Suppressor macrophage treated with lipopolysaccharide for 4 hours (primary cell): ENCODE measurements around the gene ELOA2.
"Not testable (repeated sequence)": the region's sequence is repeated elsewhere in the genome, so short reads cannot be mapped to it uniquely, and the experiment has no call there.

Experiments used
- DNase-seq: peaks from one replicate; pipeline ENCODE4 v3.0.0-alpha.2; 2020

Gene ELOA2, protein sequence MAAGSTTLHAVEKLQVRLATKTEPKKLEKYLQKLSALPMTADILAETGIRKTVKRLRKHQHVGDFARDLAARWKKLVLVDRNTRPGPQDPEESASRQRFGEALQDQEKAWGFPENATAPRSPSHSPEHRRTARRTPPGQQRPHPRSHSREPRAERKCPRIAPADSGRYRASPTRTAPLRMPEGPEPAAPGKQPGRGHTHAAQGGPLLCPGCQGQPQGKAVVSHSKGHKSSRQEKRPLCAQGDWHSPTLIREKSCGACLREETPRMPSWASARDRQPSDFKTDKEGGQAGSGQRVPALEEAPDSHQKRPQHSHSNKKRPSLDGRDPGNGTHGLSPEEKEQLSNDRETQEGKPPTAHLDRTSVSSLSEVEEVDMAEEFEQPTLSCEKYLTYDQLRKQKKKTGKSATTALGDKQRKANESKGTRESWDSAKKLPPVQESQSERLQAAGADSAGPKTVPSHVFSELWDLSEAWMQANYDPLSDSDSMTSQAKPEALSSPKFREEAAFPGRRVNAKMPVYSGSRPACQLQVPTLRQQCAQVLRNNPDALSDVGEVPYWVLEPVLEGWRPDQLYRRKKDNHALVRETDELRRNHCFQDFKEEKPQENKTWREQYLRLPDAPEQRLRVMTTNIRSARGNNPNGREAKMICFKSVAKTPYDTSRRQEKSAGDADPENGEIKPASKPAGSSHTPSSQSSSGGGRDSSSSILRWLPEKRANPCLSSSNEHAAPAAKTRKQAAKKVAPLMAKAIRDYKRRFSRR

DNA sequence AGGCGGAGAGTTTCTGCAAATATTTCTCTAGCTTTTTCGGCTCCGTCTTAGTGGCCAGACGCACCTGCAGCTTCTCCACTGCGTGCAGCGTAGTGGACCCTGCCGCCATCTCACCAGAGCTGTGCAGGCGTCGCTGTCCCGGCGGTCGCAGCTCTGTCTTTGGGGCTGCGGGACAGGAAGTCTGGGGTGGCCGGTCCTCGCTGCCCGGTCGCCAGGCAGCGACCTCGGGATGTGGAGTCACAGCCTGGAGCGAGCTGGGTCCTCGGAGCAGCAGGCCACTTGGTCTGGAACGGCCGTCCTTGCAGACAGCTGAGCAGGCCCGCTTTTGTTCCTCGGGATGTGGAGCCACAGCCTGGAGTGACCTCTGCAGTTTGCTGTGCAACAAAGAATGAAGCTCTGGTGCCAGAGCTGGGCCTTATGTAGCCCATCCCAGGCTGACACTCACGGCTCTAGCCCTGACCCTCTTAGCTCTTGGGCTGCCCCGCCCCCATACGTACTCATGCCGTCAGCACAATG, at the start of gene ELOA2:
Gene ELOA2, minus strand, starts transcription at position 466 of the 516 bp plus-strand sequence. Its CDS starts 357 bp downstream, at position 109.
- no peak for DNase-seq

DNA sequence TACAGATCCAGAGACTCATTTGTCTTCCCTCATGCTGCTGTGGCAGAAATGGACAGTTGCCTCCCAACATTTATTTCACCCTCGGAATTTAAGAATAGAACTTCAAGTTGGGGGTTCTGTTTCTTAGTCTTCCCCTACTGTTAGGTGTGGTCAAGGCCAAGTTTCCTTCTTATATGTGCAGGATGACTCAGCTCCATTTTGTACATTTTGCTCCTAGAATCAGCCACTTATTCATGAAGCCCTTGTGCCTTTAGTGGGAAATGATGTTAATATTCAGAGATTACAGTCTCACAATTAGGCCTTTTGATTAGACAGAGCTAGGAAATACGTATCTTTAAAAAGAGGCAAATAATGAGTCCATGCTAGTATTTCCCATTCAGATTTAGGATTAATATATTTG, 46.2 kb upstream of the ELOA2 start:
- DNase-seq = no peak

DNA sequence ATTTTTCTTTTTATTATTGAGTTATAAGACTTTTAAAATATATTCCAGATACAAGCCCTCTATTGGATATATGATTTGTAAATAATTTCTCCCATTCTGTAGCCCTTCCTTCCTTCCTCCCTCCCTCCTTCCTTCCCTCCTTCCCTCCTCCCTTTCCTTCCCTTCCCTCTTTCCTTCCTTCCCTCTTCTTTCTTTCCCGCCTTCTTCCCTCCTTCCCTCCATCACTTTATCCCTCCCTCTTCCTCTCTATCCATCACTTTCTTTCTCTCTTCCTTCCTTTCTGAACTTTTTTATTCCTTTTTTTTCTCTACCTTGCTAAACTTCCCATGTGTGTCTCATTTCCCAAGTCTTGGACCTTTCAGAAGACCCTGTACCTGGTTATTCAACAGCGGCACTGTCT, 45.5 kb upstream of the ELOA2 start:
- DNase-seq = no peak

DNA sequence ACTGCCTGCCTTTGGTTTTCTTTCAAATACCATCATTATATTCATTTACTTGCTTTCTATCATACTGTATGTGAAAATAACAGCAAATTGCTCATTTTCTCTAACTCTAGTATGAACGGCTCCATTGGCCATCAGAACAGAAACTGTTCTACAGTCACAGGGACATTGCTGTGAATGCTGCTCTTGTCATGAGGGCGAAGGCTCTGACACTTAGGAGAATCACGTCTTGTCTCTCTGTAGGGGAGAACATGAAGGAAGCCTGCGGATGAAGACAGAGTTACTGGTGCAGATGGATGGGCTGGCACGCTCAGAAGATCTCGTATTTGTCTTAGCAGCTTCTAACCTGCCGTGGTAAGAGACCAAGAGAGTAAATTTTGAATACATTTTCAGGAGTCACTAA, 41.7 kb upstream of the ELOA2 start:
- DNase-seq = no peak

DNA sequence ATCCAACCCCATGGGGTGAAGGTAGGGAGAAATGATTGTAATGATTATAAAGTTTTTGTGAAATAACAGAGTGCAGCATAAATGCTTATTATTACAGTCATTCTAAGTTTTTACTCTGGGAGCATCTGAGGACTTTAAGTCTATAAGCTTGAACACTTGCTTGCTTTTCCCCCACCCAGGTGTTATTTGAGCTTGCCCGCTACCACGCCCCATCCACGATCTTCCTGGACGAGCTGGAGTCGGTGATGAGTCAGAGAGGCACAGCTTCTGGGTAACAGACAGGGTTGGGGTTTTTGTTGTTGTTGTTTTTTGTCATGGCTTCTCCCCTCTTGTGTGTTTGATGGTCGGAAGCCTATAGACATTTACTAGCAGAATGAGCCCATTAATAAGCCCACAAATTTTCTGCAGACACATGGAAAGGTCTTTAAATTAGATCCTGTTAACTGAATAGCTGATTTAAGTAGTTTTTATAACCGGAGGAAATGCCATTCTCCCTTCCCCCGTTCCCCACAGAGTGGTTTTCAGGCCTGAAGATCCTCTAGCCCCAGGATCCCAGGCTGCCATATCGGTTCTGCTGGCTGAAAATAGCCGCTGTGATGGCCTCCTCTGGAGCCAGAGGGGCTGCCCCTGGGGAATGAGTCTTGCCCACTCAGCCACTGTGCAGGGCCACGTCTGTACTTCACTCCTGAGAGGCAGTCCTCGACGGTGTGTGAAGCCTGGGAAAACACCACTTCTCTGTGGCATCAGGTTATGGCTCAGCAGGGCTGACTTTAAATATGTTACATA, 39.9 kb upstream of the ELOA2 start:
- DNase-seq = no peak

DNA sequence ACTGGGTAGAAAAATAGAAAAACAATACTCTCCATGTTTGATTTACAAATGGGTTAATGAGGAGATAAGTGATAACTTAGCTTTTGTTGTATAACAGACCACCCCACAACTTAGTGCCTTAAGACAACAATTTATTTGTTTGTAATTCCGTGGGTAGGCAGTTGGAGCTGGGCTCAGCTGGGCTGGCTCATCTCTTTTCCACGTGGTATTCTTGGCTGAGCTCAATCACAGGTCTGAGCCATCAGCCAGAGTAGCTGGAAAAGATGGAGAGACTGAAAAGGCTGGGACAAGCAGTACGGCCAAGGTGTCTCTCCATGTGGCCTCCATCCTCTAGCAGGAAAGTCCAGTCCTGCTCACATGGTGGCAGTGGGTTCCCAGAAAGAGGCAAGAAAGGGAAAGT, 32.2 kb upstream of the ELOA2 start:
- no peak for DNase-seq

DNA sequence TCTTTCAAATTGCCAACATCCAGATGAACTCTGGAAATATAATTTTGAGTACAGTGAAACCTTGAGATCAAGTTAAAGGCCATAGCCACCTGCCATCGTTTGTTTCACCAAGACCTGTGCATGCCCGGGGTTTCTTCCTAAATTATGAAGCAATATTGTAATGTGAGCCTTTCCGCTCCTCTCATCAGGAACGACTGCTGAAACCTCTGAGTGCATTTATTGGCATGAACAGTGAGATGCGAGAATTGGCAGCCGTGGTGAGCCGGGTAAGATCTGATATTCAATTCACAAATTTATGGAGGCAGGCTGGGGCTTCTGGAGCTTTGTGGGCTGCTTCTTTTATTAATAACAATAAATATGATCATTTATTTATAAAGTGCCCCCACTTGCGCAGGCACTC, 27.7 kb upstream of the ELOA2 start:
- no peak for DNase-seq

DNA sequence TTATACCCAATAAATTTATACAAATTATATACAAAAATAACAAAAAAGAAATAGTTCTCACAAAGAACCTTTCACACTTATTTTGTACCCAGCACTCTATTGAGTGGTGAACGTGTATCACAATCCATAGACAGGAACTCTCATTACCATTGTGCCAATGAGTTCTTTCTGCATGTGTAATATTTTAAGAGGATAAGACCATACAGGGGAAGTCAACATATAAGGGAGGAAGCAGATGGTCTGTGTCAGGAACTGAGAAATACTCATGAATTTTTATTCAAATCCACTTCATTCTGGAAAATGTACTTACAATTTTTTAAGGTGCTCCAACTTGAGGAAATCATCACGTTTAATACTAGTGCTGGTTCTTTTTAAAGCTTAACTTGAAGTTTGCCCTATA, 27.1 kb upstream of the ELOA2 start:
- DNase-seq = no peak

DNA sequence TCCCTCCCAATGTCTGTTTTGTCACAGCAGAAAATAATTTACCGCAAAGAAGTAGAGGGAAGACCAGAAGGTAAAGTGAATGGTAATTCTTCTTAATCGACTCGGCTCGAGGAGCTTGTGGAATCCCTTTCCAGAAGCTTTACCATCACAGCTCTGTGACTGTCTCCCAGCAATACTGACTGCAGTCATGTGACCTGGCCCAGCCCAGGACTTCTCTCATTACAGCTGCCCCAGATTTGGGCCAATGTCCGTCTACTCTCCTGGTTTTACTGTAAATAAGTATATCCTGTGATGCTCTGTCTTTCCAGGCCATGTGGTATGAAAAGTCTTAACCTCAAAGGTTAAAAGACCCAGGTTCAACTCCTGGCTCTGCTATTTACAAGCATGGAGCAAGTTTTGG, 18.9 kb upstream of the ELOA2 start:
- no peak for DNase-seq

DNA sequence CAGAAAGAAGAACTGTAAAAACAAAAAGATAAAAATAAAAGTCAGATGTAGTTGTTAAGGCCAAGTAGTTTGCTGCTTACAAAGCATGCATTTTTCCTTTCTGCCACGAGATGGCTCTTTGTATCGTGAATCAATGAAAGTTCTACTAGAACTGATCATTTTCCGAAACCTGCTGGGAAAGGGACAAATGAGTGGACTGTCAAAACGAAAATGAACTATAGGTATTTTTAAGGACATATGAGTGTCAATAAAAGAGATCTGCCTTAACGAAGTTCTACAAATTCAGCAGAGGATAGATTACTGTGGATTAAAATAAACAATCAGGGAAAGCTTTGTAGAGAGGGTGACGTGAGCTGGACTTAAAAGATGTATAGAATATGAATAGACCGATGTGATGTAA, 15.0 kb upstream of the ELOA2 start:
- peak; percentile 47 for DNase-seq

DNA sequence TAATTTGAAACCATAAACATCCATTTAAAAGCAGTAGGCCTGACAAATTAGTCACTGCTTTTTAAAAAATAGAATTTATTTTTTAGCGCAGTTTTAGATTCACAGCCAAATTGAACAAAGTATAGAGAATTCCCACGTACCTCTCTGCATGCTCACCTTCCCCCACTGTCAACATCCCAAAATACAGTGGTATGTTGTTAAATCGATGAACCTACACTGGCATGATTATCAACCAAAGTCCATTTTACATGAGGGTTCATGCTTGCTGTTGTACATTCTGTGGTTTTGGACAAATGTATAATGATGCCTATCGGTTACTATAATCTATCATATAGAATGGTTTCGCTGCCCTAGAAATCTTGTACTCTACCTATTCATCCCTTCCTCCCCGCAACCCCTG, 5.6 kb upstream of the ELOA2 start:
- DNase-seq = no peak

DNA sequence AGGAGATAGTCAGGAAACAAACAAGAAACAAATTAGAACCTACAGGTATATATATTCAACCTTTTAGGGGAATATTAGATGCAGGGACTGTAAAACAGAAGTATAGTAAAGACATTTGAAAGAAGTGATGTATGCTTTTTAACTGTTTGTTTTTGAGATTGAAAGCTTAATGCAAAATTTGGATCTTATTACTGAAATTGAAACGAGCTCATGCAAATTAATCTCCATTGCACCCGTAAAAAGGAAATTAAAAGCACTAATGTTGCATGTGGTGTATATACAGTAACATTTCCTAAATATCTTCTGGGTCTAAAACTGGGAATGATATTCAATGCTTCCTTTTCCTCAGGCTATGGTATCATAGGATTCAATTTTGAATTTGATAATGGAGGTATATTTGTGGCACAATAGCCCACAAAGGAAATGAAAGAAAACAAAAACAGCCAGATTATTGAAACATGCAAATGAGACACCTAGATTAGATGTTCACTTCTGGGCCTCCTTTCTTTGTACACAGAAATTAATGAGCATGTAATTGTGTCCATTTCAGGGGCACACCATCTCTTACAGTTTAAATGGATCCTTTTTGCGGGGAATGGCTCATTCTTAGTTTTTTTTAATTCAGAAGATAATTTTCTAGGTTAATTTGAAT, 1.6 kb upstream of the ELOA2 start:
- no peak for DNase-seq

DNA sequence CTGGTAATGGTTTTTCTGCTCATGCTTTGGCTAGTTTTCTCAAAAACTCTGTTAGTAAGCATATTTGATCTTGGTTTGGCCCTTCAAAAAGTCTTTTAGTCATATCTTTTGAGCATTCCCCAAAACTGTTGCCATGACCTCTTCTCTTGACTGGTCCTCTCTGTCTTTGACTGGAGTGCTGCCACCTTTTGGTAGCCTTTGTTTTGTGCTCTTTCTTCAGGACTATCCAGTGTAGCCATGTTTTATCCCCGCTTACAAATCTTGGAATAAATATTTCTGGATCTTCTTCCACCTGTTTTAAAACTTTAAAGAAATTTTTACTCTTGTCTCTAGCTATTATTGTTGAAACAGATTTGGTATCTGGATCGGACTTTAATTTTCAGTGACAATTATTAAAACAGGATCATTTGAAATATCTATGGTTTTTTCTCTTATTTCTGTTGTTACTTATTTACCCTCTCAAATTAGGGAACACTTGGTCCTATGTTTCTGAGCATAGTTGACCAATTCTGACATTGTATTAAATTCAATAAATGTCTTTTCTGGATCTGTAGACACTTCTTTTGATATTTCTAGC, 965 bp upstream of the ELOA2 start:
- DNase-seq = peak; percentile 16

DNA sequence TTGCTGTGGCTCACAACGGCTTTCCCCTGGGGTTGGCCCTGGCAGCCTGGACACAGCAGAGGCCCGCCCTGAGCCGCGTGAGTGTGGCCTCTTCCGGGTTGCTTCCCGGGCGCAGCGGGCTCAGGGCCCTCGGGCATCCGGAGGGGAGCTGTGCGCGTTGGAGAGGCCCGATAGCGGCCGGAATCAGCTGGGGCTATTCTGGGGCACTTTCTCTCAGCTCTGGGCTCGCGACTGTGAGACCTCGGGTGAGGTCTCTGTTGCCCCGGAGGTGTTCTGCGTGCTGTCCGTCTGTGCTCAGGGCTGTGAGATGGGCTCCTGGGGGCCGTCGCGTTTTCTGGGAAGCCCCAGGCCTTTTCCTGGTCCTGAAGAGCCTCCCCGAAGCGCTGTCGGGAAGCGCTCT, 830 bp downstream of the ELOA2 start:
- not testable (repeated sequence) for DNase-seq

DNA sequence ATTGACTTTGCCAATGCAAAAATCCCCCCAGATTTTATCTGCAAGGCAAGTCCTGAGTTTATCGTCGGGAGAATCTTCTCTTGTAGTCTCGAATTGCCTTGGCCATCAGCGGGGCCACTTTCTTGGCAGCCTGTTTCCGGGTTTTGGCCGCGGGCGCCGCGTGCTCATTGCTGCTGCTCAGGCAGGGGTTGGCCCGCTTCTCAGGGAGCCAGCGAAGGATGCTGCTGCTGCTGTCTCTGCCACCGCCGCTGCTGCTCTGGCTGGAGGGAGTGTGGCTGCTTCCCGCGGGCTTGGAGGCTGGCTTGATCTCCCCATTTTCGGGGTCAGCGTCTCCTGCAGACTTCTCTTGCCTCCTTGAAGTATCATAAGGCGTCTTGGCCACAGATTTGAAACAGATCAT, 2.5 kb downstream of the ELOA2 start:
- DNase-seq = no peak

DNA sequence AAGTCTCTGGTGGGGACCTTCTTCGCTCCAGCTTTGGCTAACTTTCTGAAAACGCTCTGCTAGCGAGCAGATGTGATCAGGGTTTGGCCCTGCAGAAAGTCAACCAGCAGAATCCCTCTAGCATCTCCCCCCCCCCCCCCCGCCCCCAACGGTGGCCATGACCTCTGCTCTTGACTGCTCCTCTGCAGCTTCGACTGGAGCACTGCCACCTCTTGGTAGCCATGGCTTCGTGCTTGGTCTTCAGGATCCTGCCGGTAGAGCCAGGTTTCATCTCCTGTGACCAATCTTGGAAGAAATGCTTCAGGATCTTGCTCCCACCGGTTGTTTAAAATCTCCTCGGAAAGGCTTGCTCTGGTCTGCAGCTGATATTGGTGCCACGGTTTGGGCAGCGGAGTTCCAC, 4.5 kb downstream of the ELOA2 start:
- DNase-seq = not testable (repeated sequence)

DNA sequence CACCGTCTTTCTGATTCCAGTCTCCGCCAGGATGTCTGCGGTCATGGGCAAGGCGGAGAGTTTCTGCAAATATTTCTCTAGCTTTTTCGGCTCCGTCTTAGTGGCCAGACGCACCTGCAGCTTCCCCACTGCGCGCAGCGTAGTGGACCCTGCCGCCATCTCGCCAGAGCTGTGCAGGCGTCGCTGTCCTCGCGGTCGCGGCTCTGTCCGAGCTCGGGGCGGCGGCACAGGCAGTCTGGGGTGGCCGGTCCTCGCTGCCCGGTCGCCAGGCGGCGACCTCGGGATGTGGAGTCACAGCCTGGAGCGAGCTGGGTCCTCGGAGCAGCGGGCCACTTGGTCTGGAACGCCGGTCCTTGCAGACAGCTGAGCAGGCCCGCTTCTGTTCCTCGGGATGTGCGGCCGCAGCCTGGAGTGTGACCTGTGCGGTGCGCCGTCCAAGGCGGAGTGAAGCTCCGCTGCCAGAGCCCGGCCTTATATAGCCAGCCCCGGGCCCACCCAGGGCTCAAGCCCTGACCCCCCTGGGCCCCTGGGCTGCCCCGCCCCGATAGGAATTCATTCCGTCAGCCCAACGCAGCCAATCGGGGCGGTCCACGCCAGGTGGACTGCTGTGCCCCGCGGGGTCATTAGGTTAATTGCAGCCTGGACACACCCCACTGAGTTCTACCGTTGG, 5.6 kb downstream of the ELOA2 start:
- DNase-seq = not testable (repeated sequence)

DNA sequence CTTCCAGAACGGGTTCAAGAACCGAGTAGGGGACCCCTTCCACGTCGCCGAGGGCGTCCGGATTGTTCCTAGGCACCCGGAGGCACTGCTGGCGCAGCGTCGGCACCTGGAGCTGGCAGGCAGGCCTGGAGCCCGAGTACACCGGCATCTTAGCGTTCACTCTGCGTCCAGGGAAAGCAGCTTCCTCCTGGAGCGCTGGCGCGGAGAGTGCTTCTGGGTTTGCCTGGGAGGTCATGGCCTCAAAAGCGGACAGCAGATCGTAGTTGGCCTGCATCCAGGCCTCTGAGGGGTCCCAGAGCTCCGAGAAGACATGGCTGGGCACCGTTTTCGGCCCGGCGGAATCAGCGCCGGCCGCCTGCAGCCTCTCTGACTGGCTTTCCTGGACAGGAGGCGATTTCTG, 6.7 kb downstream of the ELOA2 start:
- DNase-seq = not testable (repeated sequence)

DNA sequence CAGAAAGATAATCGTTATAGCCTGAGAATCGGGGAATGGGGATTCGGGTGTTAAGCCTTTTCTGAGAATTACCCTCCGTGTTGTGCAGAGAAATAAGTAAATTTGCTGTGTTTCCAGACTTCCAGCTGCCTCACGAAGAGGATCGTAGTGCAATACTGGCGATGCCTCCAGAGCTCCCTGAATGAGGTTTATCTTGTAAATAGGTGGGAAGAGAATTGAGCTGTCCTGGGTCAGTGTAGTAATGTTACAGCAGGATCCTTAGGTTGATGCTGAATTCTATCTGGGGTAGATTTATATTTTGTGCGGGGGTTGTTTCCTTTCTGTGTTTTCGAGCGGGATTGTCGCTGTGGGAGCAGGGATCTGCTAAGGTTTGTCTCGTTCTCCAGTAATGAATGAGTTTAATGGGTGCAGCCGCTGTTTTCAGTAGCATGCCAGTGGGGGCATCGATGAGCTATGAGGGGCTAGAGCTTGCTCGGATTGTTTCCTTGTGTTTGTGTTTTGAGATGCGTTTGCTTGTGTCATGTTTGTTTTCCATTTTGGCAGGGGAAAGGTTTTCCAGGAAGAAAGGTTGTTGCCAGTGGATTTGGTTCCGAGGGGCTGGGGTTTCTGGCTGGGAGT, 9.8 kb downstream of the ELOA2 start:
- DNase-seq = not testable (repeated sequence)

DNA sequence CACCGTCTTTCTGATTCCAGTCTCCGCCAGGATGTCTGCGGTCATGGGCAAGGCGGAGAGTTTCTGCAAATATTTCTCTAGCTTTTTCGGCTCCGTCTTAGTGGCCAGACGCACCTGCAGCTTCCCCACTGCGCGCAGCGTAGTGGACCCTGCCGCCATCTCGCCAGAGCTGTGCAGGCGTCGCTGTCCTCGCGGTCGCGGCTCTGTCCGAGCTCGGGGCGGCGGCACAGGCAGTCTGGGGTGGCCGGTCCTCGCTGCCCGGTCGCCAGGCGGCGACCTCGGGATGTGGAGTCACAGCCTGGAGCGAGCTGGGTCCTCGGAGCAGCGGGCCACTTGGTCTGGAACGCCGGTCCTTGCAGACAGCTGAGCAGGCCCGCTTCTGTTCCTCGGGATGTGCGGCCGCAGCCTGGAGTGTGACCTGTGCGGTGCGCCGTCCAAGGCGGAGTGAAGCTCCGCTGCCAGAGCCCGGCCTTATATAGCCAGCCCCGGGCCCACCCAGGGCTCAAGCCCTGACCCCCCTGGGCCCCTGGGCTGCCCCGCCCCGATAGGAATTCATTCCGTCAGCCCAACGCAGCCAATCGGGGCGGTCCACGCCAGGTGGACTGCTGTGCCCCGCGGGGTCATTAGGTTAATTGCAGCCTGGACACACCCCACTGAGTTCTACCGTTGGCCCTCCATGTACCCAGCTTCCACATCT, 11.5 kb downstream of the ELOA2 start:
- DNase-seq = not testable (repeated sequence)

DNA sequence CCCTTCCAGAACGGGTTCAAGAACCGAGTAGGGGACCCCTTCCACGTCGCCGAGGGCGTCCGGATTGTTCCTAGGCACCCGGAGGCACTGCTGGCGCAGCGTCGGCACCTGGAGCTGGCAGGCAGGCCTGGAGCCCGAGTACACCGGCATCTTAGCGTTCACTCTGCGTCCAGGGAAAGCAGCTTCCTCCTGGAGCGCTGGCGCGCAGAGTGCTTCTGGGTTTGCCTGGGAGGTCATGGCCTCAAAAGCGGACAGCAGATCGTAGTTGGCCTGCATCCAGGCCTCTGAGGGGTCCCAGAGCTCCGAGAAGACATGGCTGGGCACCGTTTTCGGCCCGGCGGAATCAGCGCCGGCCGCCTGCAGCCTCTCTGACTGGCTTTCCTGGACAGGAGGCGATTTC, 12.6 kb downstream of the ELOA2 start:
- DNase-seq = not testable (repeated sequence)
